Skeletal muscle cell (primary cell): ENCODE data around the gene HIVEP1.
A peak's percentile ranks its signal among the peaks of the same experiment; 100 is the strongest.

ENCODE experiments used
- DNase-seq: peaks from one replicate; pipeline ENCODE4 v3.0.0-alpha.2; 2010; ENCODE audit warnings: low read depth
- H3K4me3 ChIP-seq: 2 replicates; pipeline ENCODE4 v1.5.1; 2011; ENCODE audit warnings: low read depth, mild to moderate bottlenecking, control low read depth, low read length, moderate library complexity

The HIVEP1 gene

DNA sequence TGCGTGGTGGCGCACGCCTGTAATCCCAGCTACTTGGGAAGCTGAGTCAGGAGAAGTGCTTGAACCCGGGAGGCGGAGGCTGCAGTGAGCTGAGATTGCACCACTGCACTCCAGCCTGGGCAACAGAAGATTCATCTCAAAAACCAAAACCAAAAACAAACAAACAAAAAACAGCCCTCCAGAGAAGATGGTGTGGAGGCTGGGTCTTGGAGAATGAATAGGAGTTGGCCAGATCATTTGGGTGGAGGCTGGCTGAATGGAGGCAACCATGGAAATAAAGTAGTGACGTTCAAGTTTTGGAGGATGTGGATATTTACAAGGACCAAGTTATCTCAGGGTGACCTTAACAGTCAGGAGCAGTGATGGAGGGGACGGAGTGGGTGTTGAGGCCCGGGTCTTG, 24.7 kb downstream of the HIVEP1 start:
- no peak overlapping the region for H3K4me3 ChIP-seq

DNA sequence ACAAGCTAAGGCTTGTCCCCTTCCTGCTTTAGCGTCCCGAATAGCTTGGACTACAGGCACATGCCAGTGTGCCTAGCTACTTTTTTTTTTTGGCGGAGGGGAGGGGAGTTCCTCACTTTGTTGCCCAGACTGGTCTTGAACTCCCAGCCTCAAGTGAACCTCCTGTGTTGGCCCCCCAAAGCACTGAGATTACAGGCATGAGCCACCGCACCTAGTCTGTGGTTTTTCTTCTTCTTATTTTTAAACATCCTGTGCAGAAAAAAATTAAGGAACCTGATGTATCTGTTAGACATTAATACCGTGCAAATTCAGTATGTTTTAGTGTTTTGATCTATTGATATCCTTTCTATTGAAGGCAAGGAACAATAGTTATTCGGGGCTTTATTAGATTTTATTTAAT, 25.7 kb downstream of the HIVEP1 start:
- no peak for DNase-seq

More for the DNA sequence above, 24.7 kb downstream of the HIVEP1 start:
- no peak for DNase-seq

DNA sequence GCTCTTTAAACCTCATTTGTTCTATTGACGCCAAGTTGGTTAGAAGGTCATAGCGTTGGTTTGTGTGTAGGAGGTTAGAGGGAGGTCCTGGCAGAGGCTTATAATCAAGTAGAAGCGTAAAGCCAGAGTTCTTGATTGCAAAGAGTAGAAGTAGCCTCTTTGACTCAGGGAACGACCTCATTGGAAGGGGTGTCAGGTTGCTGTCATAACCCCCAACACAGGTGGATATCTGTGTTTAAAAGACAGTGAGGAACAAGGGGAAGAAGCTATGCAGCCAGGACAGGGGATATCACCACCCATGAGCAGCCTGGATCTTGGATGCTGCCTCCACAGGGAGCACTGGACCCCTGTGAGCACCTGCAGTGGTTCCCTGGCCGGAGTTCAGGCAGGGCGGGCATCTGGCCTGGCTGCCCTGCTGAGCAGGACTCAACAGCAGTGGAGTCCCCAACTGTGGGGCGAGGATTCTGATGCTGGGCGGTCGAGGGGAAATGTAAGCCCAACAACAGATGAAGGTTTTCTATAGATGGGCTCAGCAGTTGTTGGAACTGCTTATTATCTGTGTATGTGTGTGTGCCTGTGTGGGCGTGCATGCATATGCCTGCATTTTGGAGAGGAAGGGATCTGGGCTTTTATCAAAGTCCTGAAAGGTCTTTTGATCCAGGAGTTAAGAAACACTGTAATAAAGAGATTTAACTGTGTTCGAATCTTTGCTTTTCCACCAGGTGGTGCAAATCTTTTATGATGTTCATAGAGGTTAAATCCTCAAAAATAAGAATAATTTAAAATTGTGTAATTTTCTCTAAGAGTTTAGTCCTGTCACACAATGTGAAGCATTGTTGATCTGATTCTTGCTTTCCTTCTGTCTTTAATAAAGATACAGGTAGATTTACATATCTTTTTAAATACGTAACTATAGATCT, 27.7 kb downstream of the HIVEP1 start:
- no peak for DNase-seq
- no peak overlapping the region for H3K4me3 ChIP-seq

More for the DNA sequence above, 25.7 kb downstream of the HIVEP1 start:
- H3K4me3 ChIP-seq, result no peak overlapping the region

DNA sequence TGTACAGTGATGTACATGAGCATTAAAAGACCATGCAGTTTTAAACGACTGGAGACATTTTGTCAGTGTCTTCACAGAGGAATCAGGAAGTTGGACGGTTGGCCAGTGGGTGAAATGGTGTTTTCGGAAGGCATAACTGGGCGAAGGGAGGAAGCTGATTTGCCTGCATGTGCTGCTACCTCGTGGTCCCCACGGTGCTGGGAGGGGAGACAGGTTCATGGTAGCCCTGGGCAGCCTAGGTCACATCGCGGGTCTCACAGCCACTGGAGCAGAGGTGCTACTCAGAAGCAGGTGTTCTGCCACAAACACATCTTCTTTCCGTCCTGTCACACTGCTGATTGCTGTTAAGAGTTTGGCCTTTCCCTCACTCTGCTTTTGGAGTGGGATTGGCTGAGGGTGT, 35.2 kb downstream of the HIVEP1 start:
- no peak for DNase-seq
- no peak overlapping the region for H3K4me3 ChIP-seq

DNA sequence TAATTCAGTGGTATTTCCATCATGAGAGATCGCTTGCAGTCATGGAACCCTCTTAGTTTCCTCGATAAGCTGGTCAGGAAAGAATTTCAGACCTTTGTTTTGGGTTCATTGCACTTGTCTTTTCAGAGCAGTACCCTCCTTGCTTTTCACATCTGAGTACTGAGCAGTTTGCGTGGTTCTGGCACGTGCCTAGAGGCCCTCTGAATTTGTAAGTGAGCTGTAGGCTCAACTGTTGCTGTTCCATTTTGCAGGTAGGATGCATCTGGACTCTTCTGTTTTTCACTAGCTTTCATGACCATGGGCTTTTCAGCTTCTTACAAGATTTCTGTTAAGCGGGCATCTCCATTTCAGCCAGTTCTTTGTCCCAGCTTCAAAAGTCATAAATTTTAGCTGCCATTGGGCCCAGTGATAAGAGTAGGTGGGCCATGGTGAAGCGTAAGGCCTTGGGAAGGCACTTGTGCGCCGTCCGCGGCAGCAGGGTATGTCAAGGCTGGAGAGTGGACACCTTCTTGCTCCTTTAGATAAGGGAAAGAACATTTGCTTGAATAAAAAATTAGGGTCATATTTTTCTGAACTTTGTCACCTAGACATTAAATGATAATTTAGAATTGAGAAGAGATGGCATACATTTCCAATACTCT, 35.8 kb downstream of the HIVEP1 start:
- DNase-seq, result no peak
- no peak overlapping the region for H3K4me3 ChIP-seq

DNA sequence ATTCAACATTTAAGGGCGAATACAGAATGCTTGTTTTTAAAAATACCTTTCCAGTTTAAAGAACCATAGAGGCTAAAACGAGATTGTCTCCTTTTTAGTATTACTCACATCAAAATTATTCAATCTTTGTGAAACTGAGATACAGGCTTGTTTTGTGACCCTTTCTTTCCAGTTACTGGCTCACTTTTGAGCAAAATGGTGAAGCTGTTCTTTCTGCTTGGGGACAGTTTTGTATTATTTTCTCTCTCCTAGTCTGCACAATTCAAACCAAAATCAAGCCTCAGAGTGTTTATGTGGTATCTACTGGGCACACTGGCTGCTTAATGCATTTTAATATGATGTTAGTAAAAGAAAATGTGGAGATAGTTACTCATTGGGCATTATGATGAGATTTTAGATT, 36.5 kb downstream of the HIVEP1 start:
- no peak for DNase-seq
- no peak overlapping the region for H3K4me3 ChIP-seq

DNA sequence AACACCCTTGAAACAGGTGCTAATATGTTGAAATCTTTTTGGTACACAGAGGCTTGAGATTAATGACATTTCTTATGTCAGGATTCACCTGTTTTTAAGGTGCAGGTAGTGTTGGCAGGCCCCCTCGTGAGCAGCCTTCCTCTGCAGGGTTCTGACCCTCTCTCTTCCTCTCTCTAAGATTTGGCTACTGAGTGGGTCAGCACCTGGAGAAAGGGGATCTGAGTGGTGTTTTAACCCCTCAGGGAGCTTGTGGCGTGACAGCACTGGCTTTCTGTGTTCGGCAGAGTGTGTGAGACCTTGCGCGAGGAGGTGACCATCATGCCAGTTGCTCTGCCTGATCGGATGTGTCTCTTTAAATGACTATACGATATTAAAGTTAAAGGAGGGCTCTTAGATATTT, 37.1 kb downstream of the HIVEP1 start:
- no peak overlapping the region for H3K4me3 ChIP-seq
- DNase-seq, result no peak

DNA sequence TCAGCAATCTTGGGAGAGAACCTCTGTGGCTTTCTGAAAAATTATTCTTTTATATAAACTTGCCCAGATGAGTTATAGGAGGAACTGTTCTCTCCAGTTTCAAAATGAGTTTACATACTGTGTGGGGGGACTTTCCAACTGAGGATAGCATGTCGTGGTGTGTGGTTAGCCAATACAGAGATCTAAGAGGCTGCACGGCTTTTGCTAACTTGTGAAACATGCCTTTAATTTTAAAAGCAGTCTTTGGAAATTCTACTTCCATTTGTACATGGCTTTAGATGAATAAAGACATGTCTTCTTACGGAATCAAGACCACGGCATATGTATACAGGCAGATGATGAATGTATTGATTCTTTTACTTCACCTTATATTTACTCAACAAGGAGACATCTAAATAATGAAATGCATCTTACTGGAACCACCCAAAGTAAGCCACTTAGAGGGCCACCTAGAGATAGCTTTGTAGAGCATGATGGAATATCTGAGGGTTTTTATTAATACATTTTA, 39.8 kb downstream of the HIVEP1 start:
- no peak overlapping the region for H3K4me3 ChIP-seq
- peak; percentile 25 for DNase-seq

DNA sequence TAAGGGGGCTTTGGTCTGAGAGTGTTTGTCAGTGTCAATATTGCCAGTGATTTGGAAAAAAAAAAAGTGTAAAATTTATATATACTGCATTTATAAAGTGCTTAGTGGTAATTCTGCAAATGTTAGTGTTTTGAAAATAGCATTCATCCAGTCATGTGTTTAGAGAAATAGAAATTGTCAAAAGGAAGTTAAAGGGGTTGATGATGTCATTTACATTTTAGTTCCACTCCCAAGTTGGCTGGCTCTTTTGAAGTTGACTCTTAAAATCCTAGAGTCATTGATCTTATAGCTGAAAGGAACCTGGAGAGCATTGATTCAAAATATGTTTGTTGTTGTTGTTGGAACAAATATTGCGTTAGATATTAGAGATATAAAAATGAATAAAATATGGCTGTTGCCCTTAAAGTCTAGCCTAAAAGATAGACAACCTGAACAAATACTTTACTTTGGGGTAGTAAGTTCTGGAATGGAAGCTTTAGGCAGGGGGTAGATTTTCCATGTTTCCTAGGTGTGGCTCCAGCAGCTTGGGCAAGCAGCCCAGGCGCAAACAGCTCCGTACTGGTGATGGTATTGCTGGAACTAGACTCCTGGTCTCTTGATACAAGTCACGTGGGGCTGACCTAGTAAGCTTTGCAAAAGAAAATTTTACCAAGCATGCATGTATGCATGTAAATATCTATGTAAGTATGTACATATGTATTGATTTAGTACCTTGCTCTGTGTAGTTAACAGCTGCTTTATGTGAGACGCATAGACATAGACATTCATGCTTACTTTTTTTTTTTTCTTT, 46.3 kb downstream of the HIVEP1 start:
- no peak for DNase-seq
- H3K4me3 ChIP-seq, result no peak overlapping the region

DNA sequence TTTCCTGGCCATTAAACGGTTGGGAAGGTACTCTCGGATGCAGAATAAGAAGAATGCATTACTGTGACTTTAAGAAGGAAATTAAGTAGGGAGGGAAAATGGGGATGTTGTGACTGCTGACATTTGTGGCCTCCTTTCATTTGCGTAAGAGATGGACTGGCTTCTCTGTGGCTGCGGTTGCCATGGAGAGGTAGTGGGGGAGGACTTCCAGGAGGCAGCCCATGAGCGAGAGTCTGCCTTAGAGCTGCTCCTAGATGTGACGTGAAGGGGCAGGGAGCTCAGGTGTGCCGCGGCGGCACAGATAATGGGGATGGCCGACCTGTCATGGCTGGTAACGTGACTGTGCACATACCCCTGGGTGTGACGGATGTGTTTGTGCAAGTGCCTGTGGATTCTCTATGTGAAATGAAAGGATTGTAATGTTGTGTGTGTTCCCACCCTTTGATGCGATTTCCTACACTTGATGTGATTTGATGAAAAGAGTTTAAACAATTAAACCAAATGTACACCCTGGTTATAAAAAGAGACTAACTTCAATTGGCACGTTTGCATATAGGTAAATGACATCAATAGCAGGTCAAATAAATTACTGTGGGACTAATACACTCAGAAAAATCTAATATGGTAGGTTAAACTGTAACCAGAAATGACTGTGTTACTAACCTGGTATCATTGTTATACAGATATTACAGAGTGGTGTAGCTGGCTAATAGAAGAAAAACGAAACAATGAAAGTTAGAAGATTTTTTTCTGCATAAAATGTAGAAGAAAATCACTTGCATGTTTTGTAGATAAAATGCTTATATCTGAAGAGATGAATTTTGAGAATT, 48.9 kb downstream of the HIVEP1 start:
- DNase-seq, result no peak

DNA sequence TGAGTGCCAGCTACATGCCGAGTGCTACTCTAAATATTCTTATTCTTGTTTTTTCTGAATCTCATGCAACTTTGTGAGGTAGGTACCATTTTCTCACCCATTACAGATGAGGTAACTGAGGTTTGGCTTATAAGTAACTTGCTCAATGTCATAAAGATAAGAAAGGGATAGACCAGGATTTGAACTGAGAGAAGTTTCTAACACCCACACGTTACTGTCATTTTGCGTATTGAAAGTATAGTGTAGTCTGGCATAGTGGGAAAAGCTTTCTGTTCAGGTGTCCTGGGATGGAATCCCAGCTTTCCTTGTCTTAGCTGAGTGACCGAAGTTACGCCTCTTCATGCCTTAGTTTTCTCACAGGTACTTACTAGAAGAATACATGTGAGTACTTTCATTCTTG, 50.5 kb downstream of the HIVEP1 start:
- DNase-seq, result no peak
- no peak overlapping the region for H3K4me3 ChIP-seq

More for the DNA sequence above, 48.9 kb downstream of the HIVEP1 start:
- H3K4me3 ChIP-seq, result no peak overlapping the region

DNA sequence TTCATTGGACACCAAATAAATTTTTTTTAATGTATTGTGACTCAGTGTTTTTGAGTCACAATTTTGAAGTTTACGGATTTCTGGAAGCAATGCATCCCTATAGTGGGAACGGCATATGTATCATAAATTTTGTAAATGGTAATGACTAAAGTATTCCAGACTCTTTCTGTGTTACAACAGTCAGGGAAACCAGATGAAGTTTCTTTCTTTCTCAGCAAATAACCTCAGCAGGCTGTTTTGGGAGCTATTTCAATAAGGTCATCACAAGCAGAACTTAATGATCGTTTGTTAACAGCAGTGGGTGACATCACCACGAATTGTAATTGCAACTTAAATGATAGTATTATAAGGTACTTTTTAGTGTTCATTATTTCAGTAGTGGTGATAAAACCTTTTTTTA, 52.0 kb downstream of the HIVEP1 start:
- H3K4me3 ChIP-seq, result no peak overlapping the region
- DNase-seq, result peak; percentile 48

DNA sequence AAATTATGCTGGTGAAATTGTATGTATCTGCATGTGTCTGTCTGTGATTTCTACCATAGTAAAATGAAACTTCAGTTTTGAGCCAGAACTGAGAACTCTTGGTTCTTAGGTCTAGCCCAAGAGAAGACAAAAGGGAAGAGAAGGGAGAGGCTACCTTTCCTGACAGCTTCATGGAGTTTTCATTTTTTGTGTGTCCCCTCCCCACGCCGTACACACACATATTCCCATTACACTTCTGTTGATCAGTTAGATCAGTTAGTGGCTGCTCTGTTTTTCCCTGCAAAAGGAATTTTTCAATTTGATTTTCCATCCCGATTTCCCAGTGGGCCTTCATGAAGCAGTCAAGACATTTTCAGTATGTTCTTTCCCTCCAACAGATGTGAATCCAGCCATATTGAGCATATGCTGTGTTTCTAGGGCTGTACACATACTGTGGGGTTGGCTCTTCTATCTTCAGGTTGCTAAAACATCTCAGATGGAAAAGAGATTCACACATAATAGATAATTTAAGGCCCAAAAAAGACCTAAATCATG, 52.5 kb downstream of the HIVEP1 start:
- no peak overlapping the region for H3K4me3 ChIP-seq
- no peak for DNase-seq

DNA sequence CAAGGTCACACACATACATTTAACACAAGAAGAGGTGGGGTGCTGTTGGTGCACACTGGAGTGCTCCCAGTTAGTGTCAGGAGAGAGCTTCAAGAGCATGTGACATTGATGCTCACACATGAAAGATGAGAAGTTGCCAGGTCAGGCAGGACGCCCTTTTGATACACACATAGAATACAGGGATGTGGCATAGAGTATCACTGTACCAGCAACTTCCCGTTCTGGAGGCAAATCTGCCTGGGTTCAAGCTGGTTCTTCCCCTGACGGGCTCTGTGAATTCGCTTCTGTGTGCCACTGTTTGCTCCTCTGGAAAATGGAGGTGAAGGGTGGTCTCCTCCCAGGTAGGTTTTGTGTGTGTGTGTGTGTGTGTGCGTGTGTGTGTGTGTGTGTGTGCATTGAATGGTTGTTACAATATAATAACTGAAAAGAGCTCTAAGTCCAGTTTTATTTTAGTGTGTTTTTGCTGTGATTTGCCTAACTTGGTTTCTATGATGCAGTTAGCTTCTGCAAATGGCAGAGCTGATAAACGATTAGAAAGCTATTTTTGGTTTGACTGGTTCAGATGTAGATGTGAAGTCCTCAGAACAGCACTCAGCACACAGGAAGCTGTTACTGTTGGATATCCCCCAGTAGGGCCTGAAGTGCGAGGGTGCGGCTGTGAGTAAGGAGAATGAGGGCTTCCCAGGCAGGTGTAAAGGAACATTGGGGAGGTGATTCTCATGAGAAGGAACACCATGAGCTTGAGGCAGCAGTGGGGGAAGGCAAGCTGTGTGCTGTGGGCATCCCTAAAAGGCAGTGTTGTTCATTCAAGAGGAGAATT, 53.4 kb downstream of the HIVEP1 start:
- DNase-seq, result no peak
- H3K4me3 ChIP-seq, result no peak overlapping the region

DNA sequence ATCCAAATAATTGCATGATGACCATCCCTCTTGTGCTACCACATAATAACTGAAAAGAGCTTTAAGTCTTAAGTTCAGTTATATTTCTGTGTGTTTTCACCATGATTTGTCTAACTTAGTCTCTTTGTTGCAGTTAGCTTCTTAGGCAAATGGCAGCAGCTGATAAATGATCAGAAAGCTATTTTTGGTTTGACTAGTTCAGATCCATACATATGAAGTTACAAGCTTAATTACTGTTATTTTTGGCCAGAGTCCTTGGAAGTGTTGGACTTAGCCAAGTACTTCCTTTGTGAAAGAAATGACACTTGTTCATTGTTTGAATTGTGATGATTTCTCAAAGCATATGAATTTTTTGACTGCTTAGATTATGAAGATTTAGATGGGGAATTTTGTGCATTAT, 54.2 kb downstream of the HIVEP1 start:
- DNase-seq, result peak; percentile 12
- no peak overlapping the region for H3K4me3 ChIP-seq

DNA sequence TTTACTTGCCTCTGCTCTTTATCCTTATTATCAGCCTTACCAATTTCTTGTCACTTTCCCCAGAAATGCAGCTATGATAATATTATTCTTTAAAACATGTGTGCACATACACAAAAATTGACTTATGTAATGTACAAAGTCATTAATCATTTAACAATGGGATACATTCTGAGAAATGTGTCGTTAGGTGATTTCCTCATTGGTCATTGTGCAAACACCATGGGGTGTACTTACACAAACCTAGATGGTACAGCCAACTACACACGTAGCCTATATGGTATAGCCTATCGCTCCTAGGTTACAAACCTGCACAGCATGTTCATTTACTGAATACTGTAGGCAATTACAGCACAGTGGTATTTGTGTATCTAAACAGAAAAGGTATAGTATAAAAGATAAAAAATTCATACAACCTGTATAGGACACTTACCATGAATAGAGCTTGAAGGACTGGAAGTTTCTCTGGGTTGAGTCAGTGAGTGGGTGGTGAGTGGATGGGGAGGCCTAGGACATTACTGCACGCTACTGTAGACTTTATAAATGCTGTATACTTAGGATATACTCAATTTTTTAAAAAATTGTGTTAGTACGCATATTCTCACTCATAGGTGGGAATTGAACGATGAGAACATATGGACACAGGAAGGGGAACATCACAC, 56.9 kb downstream of the HIVEP1 start:
- no peak overlapping the region for H3K4me3 ChIP-seq

DNA sequence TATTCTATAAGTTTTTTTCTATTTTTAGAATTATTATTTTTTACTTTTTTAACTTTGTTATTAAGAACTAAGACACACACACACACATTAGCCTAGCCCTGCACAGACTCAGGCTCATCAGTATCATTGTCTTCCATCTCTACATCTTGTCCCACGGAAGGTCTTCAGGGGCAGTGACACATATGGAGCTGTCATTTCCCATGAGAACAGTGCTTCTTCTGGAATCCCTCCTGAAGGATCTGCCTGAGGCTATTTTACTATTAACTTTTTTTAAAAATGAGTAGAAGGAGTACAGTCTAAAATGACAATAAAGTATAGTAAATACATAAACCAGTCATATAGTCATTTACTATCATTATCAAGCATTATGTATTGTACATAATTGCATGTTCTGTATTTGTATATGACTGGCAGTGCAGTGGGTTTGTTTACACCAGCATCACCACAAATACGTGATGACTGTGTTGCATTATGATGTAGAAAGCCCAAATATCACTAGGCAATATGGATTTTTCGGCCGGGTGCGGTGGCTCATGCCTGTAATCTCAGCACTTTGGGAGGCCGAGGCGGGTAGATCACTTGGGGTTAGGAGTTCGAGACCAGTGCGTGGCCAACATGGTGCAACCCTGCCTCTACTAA, 57.9 kb downstream of the HIVEP1 start:
- no peak for DNase-seq
- no peak overlapping the region for H3K4me3 ChIP-seq

More for the DNA sequence above, 56.9 kb downstream of the HIVEP1 start:
- DNase-seq, result no peak
